ENCODE data around the gene PIKFYVE.

The PIKFYVE gene

GRCh38 chr2:208295834-208296233, 29.8 kb downstream of the PIKFYVE start:
- peaks cover 40 to 67% (median 56%) of the 10 kb centered on the region in 3 donors for H3K36me3 ChIP-seq
- no peaks in the 10 kb centered on the region for H3K4me1 ChIP-seq
- H3K27ac ChIP-seq, result no peak overlapping the region
- H3K4me3 ChIP-seq, result no peak overlapping the region
- TF ChIP-seq CTCF (IDR thresholded peaks at IDR 0.05), result no peak
- H3K9me3 ChIP-seq, result no peaks in the 10 kb centered on the region
- DNase-seq, result no peak
- H3K27me3 ChIP-seq, result no peaks in the 10 kb centered on the region
- intact Hi-C loops (cut with DNase I; ENCODE audit: low total_unique reads), result no loop called here

GRCh38 chr2:208296610-208297009, 30.6 kb downstream of the PIKFYVE start:
- intact Hi-C loops (cut with DNase I; ENCODE audit: low total_unique reads), result no loop called here
- no peak overlapping the region for H3K27ac ChIP-seq
- H3K27me3 ChIP-seq, result no peaks in the 10 kb centered on the region
- no peak for DNase-seq
- H3K4me1 ChIP-seq, result no peaks in the 10 kb centered on the region
- no peak overlapping the region for H3K4me3 ChIP-seq
- TF ChIP-seq CTCF (IDR thresholded peaks at IDR 0.05), result no peak
- no peaks in the 10 kb centered on the region for H3K9me3 ChIP-seq
- H3K36me3 ChIP-seq, result peaks cover 40 to 67% (median 57%) of the 10 kb centered on the region in 3 donors

GRCh38 chr2:208297961-208298360, 31.9 kb downstream of the PIKFYVE start:
- H3K36me3 ChIP-seq, result peaks cover 51 to 78% (median 69%) of the 10 kb centered on the region in 3 donors
- H3K9me3 ChIP-seq, result no peaks in the 10 kb centered on the region
- DNase-seq, result no peak
- no peaks in the 10 kb centered on the region for H3K4me1 ChIP-seq
- no peaks in the 10 kb centered on the region for H3K27me3 ChIP-seq
- intact Hi-C loops (cut with DNase I; ENCODE audit: low total_unique reads), result no loop called here
- no peak overlapping the region for H3K4me3 ChIP-seq
- TF ChIP-seq CTCF (IDR thresholded peaks at IDR 0.05), result no peak
- no peak overlapping the region for H3K27ac ChIP-seq

GRCh38 chr2:208300847-208301618, 35.0 kb downstream of the PIKFYVE start:
- H3K36me3 ChIP-seq, result peaks cover 73 to 80% (median 78%) of the 10 kb centered on the region in 3 donors
- H3K27me3 ChIP-seq, result no peaks in the 10 kb centered on the region
- TF ChIP-seq CTCF (IDR thresholded peaks at IDR 0.05), result no peak
- no peak overlapping the region for H3K27ac ChIP-seq
- DNase-seq, result no peak
- H3K4me1 ChIP-seq, result no peaks in the 10 kb centered on the region
- H3K4me3 ChIP-seq, result no peak overlapping the region
- intact Hi-C loops (cut with DNase I; ENCODE audit: low total_unique reads), result no loop called here
- no peaks in the 10 kb centered on the region for H3K9me3 ChIP-seq

GRCh38 chr2:208304157-208304556, 38.1 kb downstream of the PIKFYVE start:
- TF ChIP-seq CTCF (IDR thresholded peaks at IDR 0.05), result no peak
- H3K27me3 ChIP-seq, result no peaks in the 10 kb centered on the region
- peaks cover 65 to 72% (median 66%) of the 10 kb centered on the region in 3 donors for H3K36me3 ChIP-seq
- H3K9me3 ChIP-seq, result no peaks in the 10 kb centered on the region
- no peak overlapping the region for H3K27ac ChIP-seq
- H3K4me3 ChIP-seq, result no peak overlapping the region
- intact Hi-C loops (cut with DNase I; ENCODE audit: low total_unique reads), result no loop called here
- no peak for DNase-seq
- no peaks in the 10 kb centered on the region for H3K4me1 ChIP-seq
